Thyroid gland (tissue), 4 donors: ENCODE results near the gene ADCY7. TPM values are rescaled to one million over a fixed set of nuclear protein-coding genes. Genes with fewer than 3 reads are reported as not detected.

Source experiments
- DNase-seq, 2 donors: peaks; one replicate each; pipeline ENCODE4 v3.0.0-alpha.2; 2019
- H3K27ac ChIP-seq, 3 donors: fragments of 200-600 bp; sonication (generic); 1 replicate in 2 of 3; 2 replicates in 1 of 3; pipeline ENCODE4 v1.5.1; 2016 to 2019; ENCODE audit warnings: mild to moderate bottlenecking in 1 of 3, moderate library complexity in 1 of 3
- H3K27me3 ChIP-seq: fragments of 200-600 bp; sonication (generic); one replicate; pipeline ENCODE4 v1.5.1; 2019
- H3K36me3 ChIP-seq, 2 donors: fragments of 200-600 bp; sonication (generic); one replicate each; pipeline ENCODE4 v1.5.1; 2016 to 2019
- H3K4me1 ChIP-seq, 2 donors: fragments of 200-600 bp; sonication (generic); one replicate each; pipeline ENCODE4 v1.5.1; 2017 to 2019
- H3K4me3 ChIP-seq, 3 donors: fragments of 200-600 bp; sonication (generic); replicated peaks in 1 of 3; 1 replicate in 2 of 3; 2 replicates in 1 of 3; pipeline ENCODE4 v1.5.1; 2016; ENCODE audit warnings: mild to moderate bottlenecking in 1 of 3
- H3K9me3 ChIP-seq: fragments of 200-600 bp; sonication (generic); one replicate; pipeline ENCODE4 v1.5.1; 2017
- POLR2A ChIP-seq, 2 donors: fragments of 450-650 bp; IDR thresholded peaks; one replicate each; pipeline ENCODE4 v1.6.1; 2017; ENCODE audit warnings: antibody characterized with exemption in 2 of 2, mild to moderate bottlenecking in 2 of 2, moderate library complexity in 1 of 2
- WGBS, 2 donors: methylation state at CpG; one replicate each; pipeline ENCODE4 v1.1.5; 2017; 5-methylcytosine and 5-hydroxymethylcytosine counted together
- intact Hi-C: fragments of 100-400 bp; cut with DNase I; formaldehyde crosslinking; loops from one replicate; pipeline ENCODE4 v1.15.1; 2023
- total RNA-seq, 4 donors: library from RNA; depleted of rRNA; stranded (reverse); fragments of >200 nt; gene quantifications; one replicate each; pipeline ENCODE4 v1.2.3, GENCODE V29; 2016
- TF ChIP-seq, protein P1 (sequence below), 6 experiments: fragments of 200-600 bp in 3 of 6; fragments of 450-650 bp in 3 of 6; sonication (generic) in 3 of 6; IDR thresholded peaks; one replicate each; pipeline ENCODE4 v1.5.1; 2016 to 2019; ENCODE audit warnings: antibody characterized with exemption in 6 of 6, mild to moderate bottlenecking in 2 of 6, inconsistent platforms in 1 of 6, moderate library complexity in 1 of 6

Gene ADCY7
- total RNA-seq, 4 donors from 2014 or later, result 4.2 to 8.2 (median 7.1) TPM

DNA sequence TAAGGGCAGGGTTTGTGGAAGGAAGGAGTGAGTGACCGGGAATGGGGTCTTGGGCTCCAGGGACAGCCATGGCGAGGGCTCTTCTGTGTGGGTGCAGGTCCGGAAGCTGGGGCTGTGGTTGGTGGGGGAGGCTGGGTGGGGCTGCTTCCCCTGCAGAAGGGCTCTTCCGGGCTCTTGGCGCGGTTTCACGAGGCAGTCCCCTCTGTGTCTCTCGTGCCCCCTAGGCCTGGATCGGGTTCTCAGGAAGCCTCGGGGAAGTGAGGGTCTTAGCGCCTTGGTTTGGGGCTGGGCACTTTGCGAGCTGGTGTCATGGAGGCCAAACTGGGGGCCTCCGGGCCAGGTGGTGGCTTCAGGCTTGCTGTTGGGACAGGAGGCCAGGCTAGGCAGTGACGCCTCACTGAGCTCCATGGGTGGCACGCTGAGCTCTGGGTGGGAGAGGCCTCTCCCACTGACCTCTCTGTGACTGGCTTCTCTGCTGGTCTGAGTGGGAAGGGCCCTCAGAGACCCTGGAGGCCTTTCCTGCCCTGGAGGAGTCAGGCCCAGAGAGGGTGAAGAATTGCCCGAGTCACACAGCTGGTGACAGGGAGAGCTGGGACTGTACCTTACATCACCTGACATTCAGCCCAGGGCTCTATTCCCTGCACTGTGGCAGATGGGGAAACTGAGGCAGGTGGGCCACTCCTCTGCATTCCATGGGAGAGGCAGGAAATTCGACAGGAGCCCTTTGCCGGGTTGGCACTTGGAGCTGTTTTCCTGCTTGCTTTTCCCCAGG is 8.2 kb downstream of the ADCY7 start:
- intact Hi-C loops, result no loop called here
- DNase-seq, result peak in 1 of 2 donors; percentile 6
- Histone ChIP-seq H3K4me3 (no peak overlapping the region), H3K27me3 (no peaks in the 10 kb centered on the region), H3K36me3 (no peaks in the 10 kb centered on the region), H3K9me3 (no peaks in the 10 kb centered on the region), H3K27ac (peak overlapping the region in 1 of 3 donors; percentile 36), H3K4me1 (no peaks in the 10 kb centered on the region)
- WGBS, 2 donors, result 92 to 95% methylated on average over 11 to 17 of the region's 18 CpGs
- TF ChIP-seq POLR2A (IDR thresholded peaks at IDR 0.05), result no peak
- TF ChIP-seq, protein P1, sequence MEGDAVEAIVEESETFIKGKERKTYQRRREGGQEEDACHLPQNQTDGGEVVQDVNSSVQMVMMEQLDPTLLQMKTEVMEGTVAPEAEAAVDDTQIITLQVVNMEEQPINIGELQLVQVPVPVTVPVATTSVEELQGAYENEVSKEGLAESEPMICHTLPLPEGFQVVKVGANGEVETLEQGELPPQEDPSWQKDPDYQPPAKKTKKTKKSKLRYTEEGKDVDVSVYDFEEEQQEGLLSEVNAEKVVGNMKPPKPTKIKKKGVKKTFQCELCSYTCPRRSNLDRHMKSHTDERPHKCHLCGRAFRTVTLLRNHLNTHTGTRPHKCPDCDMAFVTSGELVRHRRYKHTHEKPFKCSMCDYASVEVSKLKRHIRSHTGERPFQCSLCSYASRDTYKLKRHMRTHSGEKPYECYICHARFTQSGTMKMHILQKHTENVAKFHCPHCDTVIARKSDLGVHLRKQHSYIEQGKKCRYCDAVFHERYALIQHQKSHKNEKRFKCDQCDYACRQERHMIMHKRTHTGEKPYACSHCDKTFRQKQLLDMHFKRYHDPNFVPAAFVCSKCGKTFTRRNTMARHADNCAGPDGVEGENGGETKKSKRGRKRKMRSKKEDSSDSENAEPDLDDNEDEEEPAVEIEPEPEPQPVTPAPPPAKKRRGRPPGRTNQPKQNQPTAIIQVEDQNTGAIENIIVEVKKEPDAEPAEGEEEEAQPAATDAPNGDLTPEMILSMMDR (IDR thresholded peaks at IDR 0.05), result no peak

DNA sequence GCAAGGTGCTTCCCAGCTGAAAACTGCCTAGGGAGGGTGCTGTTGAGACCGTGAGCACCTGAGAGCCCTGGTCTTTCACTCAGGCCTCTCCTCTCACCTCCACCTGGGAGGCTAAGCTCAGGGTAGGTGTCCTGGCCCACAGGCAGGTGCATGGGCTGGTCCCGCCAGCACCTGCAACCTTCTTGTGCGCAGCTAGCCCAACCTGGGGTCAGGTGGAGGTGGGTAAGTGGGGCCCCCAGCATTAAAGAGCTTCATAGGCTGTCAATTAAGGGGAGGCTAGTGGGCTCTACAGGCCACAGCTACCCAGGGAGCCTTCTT is 8.7 kb downstream of the ADCY7 start:
- no peaks in the 10 kb centered on the region for H3K4me1 ChIP-seq
- no peak overlapping the region for H3K27ac ChIP-seq
- no peak for DNase-seq
- intact Hi-C loops, result no loop called here
- no peaks in the 10 kb centered on the region for H3K27me3 ChIP-seq
- no peak overlapping the region for H3K4me3 ChIP-seq
- H3K9me3 ChIP-seq, result no peaks in the 10 kb centered on the region
- WGBS, 2 donors, result 64 to 75% methylated on average over 2 to 3 of the region's 3 CpGs
- no peaks in the 10 kb centered on the region for H3K36me3 ChIP-seq
- TF ChIP-seq, protein P1 (IDR thresholded peaks at IDR 0.05), result no peak
- no peak for TF ChIP-seq POLR2A (IDR thresholded peaks at IDR 0.05)

DNA sequence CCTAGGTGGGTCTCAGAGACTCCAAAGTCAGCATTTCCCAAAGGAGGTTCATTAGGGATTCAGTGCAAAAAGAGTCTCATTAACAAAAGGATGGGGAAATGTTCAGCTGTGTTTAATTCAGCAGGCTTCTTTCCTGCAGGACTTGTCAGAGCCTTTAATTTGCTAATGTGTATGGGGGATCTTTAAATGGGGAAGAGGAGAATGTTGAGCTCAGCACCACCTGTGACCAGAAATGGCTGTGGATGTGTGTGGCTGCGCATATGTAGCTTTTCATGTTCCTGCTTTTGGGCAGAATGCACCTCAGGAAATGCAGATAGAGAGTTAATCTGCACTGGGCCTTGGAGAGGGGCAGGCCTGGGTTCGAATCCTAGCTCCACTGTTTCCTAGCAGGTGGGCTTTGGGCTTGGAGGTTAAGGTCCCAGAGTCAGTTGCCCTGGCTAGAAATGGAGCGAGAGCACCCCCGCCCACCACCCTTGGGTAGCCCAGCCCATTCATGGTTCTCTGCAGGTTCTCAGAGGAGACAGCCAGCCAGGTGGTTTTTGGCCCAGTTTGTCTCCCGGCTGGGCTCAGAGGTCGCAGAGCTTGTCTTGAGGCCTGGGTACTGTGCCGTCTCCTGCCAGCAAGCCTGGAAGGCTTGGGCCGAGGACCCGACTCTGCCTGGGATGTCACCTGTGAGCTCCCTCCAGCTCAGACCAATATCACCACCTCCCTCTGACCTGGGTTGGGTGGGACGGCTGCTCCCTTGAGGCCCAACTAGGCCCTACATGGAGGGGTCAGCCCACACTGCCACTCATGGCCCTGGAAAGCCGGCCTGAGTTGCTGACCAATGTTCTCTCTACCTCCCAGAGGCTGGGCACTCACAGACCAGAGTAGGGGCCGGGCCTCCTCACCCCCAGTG is 9.3 kb downstream of the ADCY7 start:
- H3K9me3 ChIP-seq, result no peaks in the 10 kb centered on the region
- WGBS, 2 donors, result 73 to 81% methylated on average over 6 of the region's 12 CpGs
- intact Hi-C loops, result no loop called here
- no peaks in the 10 kb centered on the region for H3K36me3 ChIP-seq
- DNase-seq, result no peak
- H3K27me3 ChIP-seq, result no peaks in the 10 kb centered on the region
- no peak overlapping the region for H3K4me3 ChIP-seq
- no peak for TF ChIP-seq POLR2A (IDR thresholded peaks at IDR 0.05)
- TF ChIP-seq, protein P1 (IDR thresholded peaks at IDR 0.05), result no peak
- no peak overlapping the region for H3K27ac ChIP-seq
- H3K4me1 ChIP-seq, result no peaks in the 10 kb centered on the region

DNA sequence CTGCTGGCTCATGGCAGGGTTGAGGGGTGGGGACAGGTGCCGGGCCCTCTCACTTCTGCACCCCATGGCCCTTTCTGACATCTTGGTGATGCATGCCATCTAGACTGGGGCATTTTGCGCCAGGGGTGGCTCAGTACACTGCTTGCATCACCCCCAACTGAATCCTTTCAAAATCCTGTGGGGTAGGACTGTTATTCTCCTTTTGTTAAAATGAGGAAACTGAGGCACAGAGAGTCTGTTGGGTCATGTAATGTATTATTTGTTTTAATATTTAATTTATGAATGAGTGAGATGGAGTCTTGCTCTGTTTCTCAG is 9.9 kb downstream of the ADCY7 start:
- DNase-seq, result no peak
- no peak overlapping the region for H3K4me3 ChIP-seq
- no peaks in the 10 kb centered on the region for H3K4me1 ChIP-seq
- H3K36me3 ChIP-seq, result no peaks in the 10 kb centered on the region
- intact Hi-C loops, result no loop called here
- no peaks in the 10 kb centered on the region for H3K27me3 ChIP-seq
- TF ChIP-seq, protein P1 (IDR thresholded peaks at IDR 0.05), result no peak
- TF ChIP-seq POLR2A (IDR thresholded peaks at IDR 0.05), result no peak
- WGBS, 2 donors, result 82 to 100% methylated on average over 2 of the region's 2 CpGs
- H3K9me3 ChIP-seq, result no peaks in the 10 kb centered on the region
- no peak overlapping the region for H3K27ac ChIP-seq
